K562 (cell line): ENCODE results near the gene STK17A. TPM values are rescaled to one million over a fixed set of nuclear protein-coding genes. Genes with fewer than 3 reads are reported as not detected.

Experiments used
- ATAC-seq: fragments of 200-7000 bp; cut with Tn5 transposase; 3 replicates; pipeline ENCODE4 v1.9.1; 2020; ENCODE audit warnings: moderate library complexity
- BruUV-seq: library from RNA; stranded (reverse); fragments of 400-500 nt; replicated peaks from 2 replicates; lab custom pipeline; 2021; lab: Mats Ljungman, UMichigan
- CTCF ChIA-PET: fragments of 300-600 bp; formaldehyde crosslinking; extraction: SDS; loops from one replicate; lab custom pipeline; 2021; ENCODE audit warnings: low intra/inter-chr PET ratio; lab: Yijun Ruan, JAX
- POLR2A ChIA-PET: fragments of 300-600, 350-650 bp; sonication (Branson Sonifier 250); formaldehyde crosslinking; extraction: SDS; loops from one replicate; lab custom pipeline; 2021; ENCODE audit warnings: antibody characterized with exemption, inconsistent platforms; lab: Yijun Ruan, JAX
- DNase-seq, 4 experiments: peaks; one replicate each; pipeline versions ENCODE4 v3.0.0 to v3.0.0-alpha.2; 2011 to 2018; ENCODE audit warnings: low spot score in 3 of 4, mixed read lengths in 3 of 4; ENCODE audit errors: extremely low read depth in 1 of 4
- FAIRE-seq: peaks from 2 replicates; lab custom pipeline; 2011; peaks lifted over from hg19 to GRCh38; lab: Jason Lieb, UNC
- H2AFZ ChIP-seq: 2 replicates; pipeline ENCODE4 v1.6.0; 2011; ENCODE audit warnings: low read depth, low read length, control low read depth, inconsistent platforms
- H3K27ac ChIP-seq: fragments of 200-600 bp; 3 replicates; pipeline ENCODE4 v1.8.0; 2011; ENCODE audit warnings: low read depth, mild to moderate bottlenecking, control low read depth, inconsistent platforms, low read length, moderate library complexity, mixed read lengths; ENCODE audit errors: extremely low read depth
- H3K27me3 ChIP-seq, 2 experiments: fragments of 300-600 bp in 1 of 2; 2 replicates in 1 of 2; 3 replicates in 1 of 2; pipeline versions ENCODE4 v1.6.0 to v1.8.0; 2011; ENCODE audit warnings: inconsistent platforms in 2 of 2, low read length in 2 of 2, mild to moderate bottlenecking in 1 of 2, mixed read lengths in 1 of 2, moderate library complexity in 1 of 2; ENCODE audit not compliant: control insufficient read depth in 2 of 2, insufficient read depth in 2 of 2
- H3K36me3 ChIP-seq: fragments of 300-600 bp; 3 replicates; pipeline ENCODE4 v1.8.0; 2011; ENCODE audit warnings: mild to moderate bottlenecking, low read length, inconsistent platforms; ENCODE audit not compliant: control insufficient read depth, insufficient read depth
- H3K4me1 ChIP-seq, 2 experiments: fragments of 200-600 bp in 1 of 2; replicated peaks in 1 of 2; 2 replicates in 1 of 2; 3 replicates in 1 of 2; pipeline versions ENCODE4 v1.5.1 to v1.8.0; 2011; ENCODE audit warnings: inconsistent platforms in 2 of 2, low read length in 2 of 2, mild to moderate bottlenecking in 1 of 2, mixed read lengths in 1 of 2, moderate library complexity in 1 of 2; ENCODE audit not compliant: control insufficient read depth in 2 of 2, insufficient read depth in 2 of 2
- H3K4me2 ChIP-seq: 2 replicates; pipeline ENCODE4 v1.6.1; 2011; ENCODE audit warnings: low read length, control low read depth, inconsistent platforms, mixed read lengths; ENCODE audit not compliant: insufficient read depth
- H3K4me3 ChIP-seq: fragments of 200-600 bp; sonication (generic), shearing (Covaris generic); 2 replicates; pipeline ENCODE4 v1.5.1; 2016; ENCODE audit warnings: control low read depth, inconsistent platforms
- H3K79me2 ChIP-seq: fragments of 200-600 bp; 3 replicates; pipeline ENCODE4 v1.8.0; 2011; ENCODE audit warnings: low read length, inconsistent platforms; ENCODE audit not compliant: control insufficient read depth, insufficient read depth
- H3K9ac ChIP-seq, 2 experiments: 2 replicates each; pipeline versions ENCODE4 v1.6.0 to v1.6.1; 2011; ENCODE audit warnings: low read depth in 2 of 2, low read length in 2 of 2, control low read depth in 1 of 2, inconsistent platforms in 1 of 2, mild to moderate bottlenecking in 1 of 2, mixed read lengths in 1 of 2; ENCODE audit not compliant: insufficient read depth in 1 of 2
- H3K9me1 ChIP-seq: one replicate; pipeline ENCODE4 v1.6.0; 2011; ENCODE audit warnings: inconsistent platforms, mild to moderate bottlenecking, low read length, moderate library complexity; ENCODE audit not compliant: control insufficient read depth, insufficient read depth
- H3K9me3 ChIP-seq: replicated peaks from 2 replicates; pipeline ENCODE4 v1.5.1; 2011; ENCODE audit warnings: low read depth, low read length, inconsistent platforms; ENCODE audit not compliant: control insufficient read depth, insufficient read depth
- H4K20me1 ChIP-seq: replicated peaks from 2 replicates; pipeline ENCODE4 v1.6.1; 2011; ENCODE audit warnings: low read length, inconsistent platforms, mixed read lengths; ENCODE audit not compliant: control insufficient read depth, insufficient read depth
- ATF7 ChIP-seq: fragments of 450-650 bp; IDR thresholded peaks from 2 replicates; pipeline ENCODE4 v1.7.1; 2014; ENCODE audit warnings: mild to moderate bottlenecking, moderate library complexity
- BRF1 ChIP-seq: IDR thresholded peaks from 3 replicates; pipeline ENCODE4 v1.6.1; 2011; ENCODE audit warnings: borderline replicate concordance, mild to moderate bottlenecking; ENCODE audit not compliant: insufficient read length; ENCODE audit errors: extremely low read depth
- CEBPB ChIP-seq: fragments of 450-650 bp; IDR thresholded peaks from 2 replicates; pipeline ENCODE4 v1.6.1; 2016; ENCODE audit warnings: missing genetic modification characterization, missing compliant biosample characterization
- KAT2B ChIP-seq: IDR thresholded peaks from one replicate; pipeline ENCODE4 v1.6.1; 2012; ENCODE audit warnings: low read depth, mild to moderate bottlenecking, control low read depth, inconsistent platforms, low read length, moderate library complexity
- KAT7 ChIP-seq: sonication (generic); formaldehyde crosslinking; IDR thresholded peaks from 2 replicates; pipeline ENCODE4 v1.8.0; 2022; ENCODE audit warnings: missing genetic modification reagents, mild to moderate bottlenecking, borderline replicate concordance
- LCOR ChIP-seq: sonication (generic); formaldehyde crosslinking; IDR thresholded peaks from 2 replicates; pipeline ENCODE4 v1.8.0; 2022; ENCODE audit warnings: mild to moderate bottlenecking, missing genetic modification reagents
- NBN ChIP-seq: fragments of 450-650 bp; IDR thresholded peaks from 2 replicates; pipeline ENCODE4 v1.6.1; 2016; ENCODE audit warnings: low read depth, mild to moderate bottlenecking
- NELFE ChIP-seq: IDR thresholded peaks from 2 replicates; pipeline ENCODE4 v1.6.1; 2011; ENCODE audit warnings: mild to moderate bottlenecking; ENCODE audit not compliant: insufficient read depth, insufficient read length
- SMAD2 ChIP-seq: fragments of 150-350 bp; IDR thresholded peaks from 2 replicates; pipeline ENCODE4 v1.6.1; 2014; ENCODE audit warnings: low read depth, mild to moderate bottlenecking, low read length
- TEAD1 ChIP-seq, 2 experiments: fragments of 450-650 bp in 1 of 2; sonication (generic) in 1 of 2; formaldehyde crosslinking; IDR thresholded peaks; 2 replicates each; pipeline versions ENCODE4 v1.4.0 to v1.8.0; 2020 to 2022; ENCODE audit warnings: mild to moderate bottlenecking in 2 of 2, missing genetic modification reagents in 1 of 2
- ZNF124 ChIP-seq: sonication (generic); formaldehyde crosslinking; IDR thresholded peaks from 2 replicates; pipeline ENCODE4 v1.8.1; 2022; ENCODE audit warnings: missing genetic modification reagents
- WGBS: fragments of 100-300 bp; shearing (Covaris generic); methylation state at CpG from one replicate; pipeline ENCODE4 v1.1.6; 2016; ENCODE audit warnings: low coverage, mixed read lengths; ENCODE audit not compliant: insufficient coverage; ENCODE audit errors: missing lambda C conversion rate; 5-methylcytosine and 5-hydroxymethylcytosine counted together
- in situ Hi-C: fragments of 300-500 bp; cut with MboI; formaldehyde crosslinking; loops from 4 replicates; pipeline ENCODE4 v1.15.0; 2018; ENCODE audit warnings: inconsistent platforms, mixed read lengths
- intact Hi-C: fragments of 100-400 bp; cut with micrococcal nuclease; formaldehyde crosslinking; loops from 2 replicates; pipeline ENCODE4 v1.14.2; 2022
- polyA plus RNA-seq, 8 experiments: library from polyadenylated mRNA; depleted of rRNA in 4 of 8; stranded (reverse) in 5 of 8; unstranded in 3 of 8; fragments of >200 nt; fragmentation: Nextera tagmentation in 2 of 8; fragmentation: Illumina TruSeq in 1 of 8; extraction: Ambion mirVana in 2 of 8; extraction: Trizol in 1 of 8; gene quantifications; 2 replicates each; pipeline versions ENCODE4 v1.2.1 to v1.2.3, GENCODE V29; 2011 to 2014; ENCODE audit warnings: inconsistent platforms in 1 of 8, missing spikeins in 1 of 8
- total RNA-seq, 7 experiments: library from RNA; depleted of rRNA in 6 of 7; stranded (reverse); fragments of >200 nt in 6 of 7; fragmentation: Illumina TruSeq in 2 of 7; extraction: Trizol in 2 of 7; gene quantifications; 2 replicates each; pipeline versions ENCODE4 v1.2.1 to v1.2.3, GENCODE V29; 2011 to 2021; ENCODE audit warnings: low replicate concordance in 1 of 7
- TF ChIP-seq, protein P1 (sequence below): fragments of 450-650 bp; IDR thresholded peaks from 2 replicates; pipeline ENCODE4 v1.7.0; 2016; ENCODE audit warnings: borderline replicate concordance
- TF ChIP-seq, protein P2 (sequence below): sonication (generic); formaldehyde crosslinking; IDR thresholded peaks from 2 replicates; pipeline ENCODE4 v1.9.0; 2022; ENCODE audit warnings: mild to moderate bottlenecking, missing genetic modification reagents
- TF ChIP-seq, protein P3 (sequence below): fragments of 150-350 bp; IDR thresholded peaks from 2 replicates; pipeline ENCODE4 v1.6.1; 2014; ENCODE audit warnings: low read depth, mild to moderate bottlenecking, low read length, borderline replicate concordance

STK17A gene
- total and polyA plus RNA-seq, 9 of the 15 experiments (the other 6 are each of a cell fraction or from before 2014, with no cell fraction given) = 3.4 to 16.3 (median 13.2) TPM

- Histone ChIP-seq H3K9ac (peak overlapping the region; percentile 82 to 97; a peak in 3 of 4 replicates), H3K4me2 (peak overlapping the region; percentile 95), H3K27ac (peak overlapping the region; percentile 82; the same call in 2 of the 3 replicates), H3K9me1 (no peaks in the 10 kb centered on the region), H3K4me3 (peak overlapping the region; percentile 89), H3K36me3 (no peaks in the 10 kb centered on the region), H3K4me1 (peaks cover 7 to 10% of the 10 kb centered on the region in 2 experiments; a peak in 4 of 5 replicates), H4K20me1 (0 out of 2 replicates have a peak, but pooled peaks cover 4% of the 10 kb centered on the region), H3K27me3 (no peaks in the 10 kb centered on the region; a peak in 1 of 5 replicates), H3K9me3 (no peaks in the 10 kb centered on the region; the same call in 1 of the 2 replicates), H2AFZ (0 out of 2 replicates have a peak overlapping the region, but pooled peaks have one; percentile 91), H3K79me2 (peaks cover 56% of the 10 kb centered on the region)
- WGBS = 19% methylated on average over 8 of the region's 8 CpGs
- TSS peak; percentile 38 for BruUV-seq
- in situ Hi-C loops (loop anchor here (10.0 kb wide), 1 partner anchor 251 kb away; no protein-coding TSS in a partner anchor), intact Hi-C loops (loop anchor here (5.0 to 10.0 kb wide), 2 partner anchors 143 to 371 kb away; partner anchors contain the start of gene COA1)
- FAIRE-seq = no peak
- CTCF ChIA-PET = interaction anchor here (5.4 kb wide), 1 partner anchor 255 kb away, joined by 53 read pairs; no protein-coding TSS in a partner anchor
- no peak for DNase-seq
- POLR2A ChIA-PET = interaction anchor here (0.9 to 2.4 kb wide), 4 partner anchors 11 to 280 kb away, joined by 3 to 8 read pairs (median 4); no protein-coding TSS in a partner anchor
- no peak for ATAC-seq
- TF ChIP-seq TEAD1 (CRISPR knock-in tag; IDR thresholded peaks at IDR 0.05) (no peak), KAT2B (no peak), ATF7 (no peak), BRF1 (no peak), NELFE (no peak), NBN (no peak), ZNF124 (no peak), SMAD2 (no peak), KAT7 (CRISPR knock-in tag) (0 out of 2 replicates have a peak, but pooled peaks have one; percentile 52), LCOR (0 out of 2 replicates have a peak, but pooled peaks have one; percentile 51), CEBPB (tag) (peak; percentile 51)
- TF ChIP-seq, protein P1, sequence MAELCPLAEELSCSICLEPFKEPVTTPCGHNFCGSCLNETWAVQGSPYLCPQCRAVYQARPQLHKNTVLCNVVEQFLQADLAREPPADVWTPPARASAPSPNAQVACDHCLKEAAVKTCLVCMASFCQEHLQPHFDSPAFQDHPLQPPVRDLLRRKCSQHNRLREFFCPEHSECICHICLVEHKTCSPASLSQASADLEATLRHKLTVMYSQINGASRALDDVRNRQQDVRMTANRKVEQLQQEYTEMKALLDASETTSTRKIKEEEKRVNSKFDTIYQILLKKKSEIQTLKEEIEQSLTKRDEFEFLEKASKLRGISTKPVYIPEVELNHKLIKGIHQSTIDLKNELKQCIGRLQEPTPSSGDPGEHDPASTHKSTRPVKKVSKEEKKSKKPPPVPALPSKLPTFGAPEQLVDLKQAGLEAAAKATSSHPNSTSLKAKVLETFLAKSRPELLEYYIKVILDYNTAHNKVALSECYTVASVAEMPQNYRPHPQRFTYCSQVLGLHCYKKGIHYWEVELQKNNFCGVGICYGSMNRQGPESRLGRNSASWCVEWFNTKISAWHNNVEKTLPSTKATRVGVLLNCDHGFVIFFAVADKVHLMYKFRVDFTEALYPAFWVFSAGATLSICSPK = no peak
- TF ChIP-seq, protein P2, sequence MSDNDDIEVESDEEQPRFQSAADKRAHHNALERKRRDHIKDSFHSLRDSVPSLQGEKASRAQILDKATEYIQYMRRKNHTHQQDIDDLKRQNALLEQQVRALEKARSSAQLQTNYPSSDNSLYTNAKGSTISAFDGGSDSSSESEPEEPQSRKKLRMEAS (CRISPR knock-in tag) = peak; percentile 22; the same call in 1 of the 2 replicates
- TF ChIP-seq, protein P3, sequence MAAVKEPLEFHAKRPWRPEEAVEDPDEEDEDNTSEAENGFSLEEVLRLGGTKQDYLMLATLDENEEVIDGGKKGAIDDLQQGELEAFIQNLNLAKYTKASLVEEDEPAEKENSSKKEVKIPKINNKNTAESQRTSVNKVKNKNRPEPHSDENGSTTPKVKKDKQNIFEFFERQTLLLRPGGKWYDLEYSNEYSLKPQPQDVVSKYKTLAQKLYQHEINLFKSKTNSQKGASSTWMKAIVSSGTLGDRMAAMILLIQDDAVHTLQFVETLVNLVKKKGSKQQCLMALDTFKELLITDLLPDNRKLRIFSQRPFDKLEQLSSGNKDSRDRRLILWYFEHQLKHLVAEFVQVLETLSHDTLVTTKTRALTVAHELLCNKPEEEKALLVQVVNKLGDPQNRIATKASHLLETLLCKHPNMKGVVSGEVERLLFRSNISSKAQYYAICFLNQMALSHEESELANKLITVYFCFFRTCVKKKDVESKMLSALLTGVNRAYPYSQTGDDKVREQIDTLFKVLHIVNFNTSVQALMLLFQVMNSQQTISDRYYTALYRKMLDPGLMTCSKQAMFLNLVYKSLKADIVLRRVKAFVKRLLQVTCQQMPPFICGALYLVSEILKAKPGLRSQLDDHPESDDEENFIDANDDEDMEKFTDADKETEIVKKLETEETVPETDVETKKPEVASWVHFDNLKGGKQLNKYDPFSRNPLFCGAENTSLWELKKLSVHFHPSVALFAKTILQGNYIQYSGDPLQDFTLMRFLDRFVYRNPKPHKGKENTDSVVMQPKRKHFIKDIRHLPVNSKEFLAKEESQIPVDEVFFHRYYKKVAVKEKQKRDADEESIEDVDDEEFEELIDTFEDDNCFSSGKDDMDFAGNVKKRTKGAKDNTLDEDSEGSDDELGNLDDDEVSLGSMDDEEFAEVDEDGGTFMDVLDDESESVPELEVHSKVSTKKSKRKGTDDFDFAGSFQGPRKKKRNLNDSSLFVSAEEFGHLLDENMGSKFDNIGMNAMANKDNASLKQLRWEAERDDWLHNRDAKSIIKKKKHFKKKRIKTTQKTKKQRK = no peak
Observed at GRCh38 chr7:43584195-43584586, 1.3 kb downstream of the STK17A start.
